ENCODE data around the gene UQCRQ. TPM values are rescaled to one million over a fixed set of nuclear protein-coding genes. Genes with fewer than 3 reads are reported as not detected.

Gene UQCRQ
- total RNA-seq = 170 and 247 TPM in 2 replicates

DNA sequence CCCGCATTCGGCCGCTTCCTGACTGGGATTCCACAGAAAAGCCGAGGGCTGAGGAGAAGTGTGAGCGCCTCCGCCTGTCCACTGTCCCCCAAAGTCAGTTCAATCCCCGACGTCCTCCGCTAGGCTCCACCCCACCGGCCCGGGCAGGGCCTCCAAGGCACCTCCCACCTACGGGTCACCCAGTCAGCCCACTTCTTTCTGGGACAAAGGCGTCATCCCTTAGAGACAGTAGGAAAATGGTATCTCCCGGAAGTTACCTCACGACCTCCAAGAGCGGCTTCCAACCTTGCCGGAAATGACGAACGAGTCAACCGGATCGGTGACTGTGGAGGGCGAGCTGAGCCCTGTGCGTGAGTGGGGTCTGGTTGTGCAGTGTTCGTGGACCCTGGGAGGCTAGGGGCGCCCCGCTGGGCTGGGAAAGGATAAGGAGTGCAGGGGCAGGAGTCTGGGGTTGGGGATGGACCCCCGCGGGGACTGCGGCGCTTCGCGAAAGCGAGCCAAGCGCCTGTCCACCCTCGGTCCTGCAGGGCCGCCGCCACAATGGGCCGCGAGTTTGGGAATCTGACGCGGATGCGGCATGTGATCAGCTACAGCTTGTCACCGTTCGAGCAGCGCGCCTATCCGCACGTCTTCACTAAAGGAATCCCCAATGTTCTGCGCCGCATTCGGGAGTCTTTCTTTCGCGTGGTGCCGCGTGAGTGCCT lies at the start of gene UQCRQ, which contains the start of gene GDF9:
TSS of gene UQCRQ (plus strand) at position 301 of the 704 bp plus-strand sequence. CDS start at position 541, 240 bp downstream.
TSS of gene GDF9 (minus strand) at position 128 of the 704 bp plus-strand sequence. CDS start 1,936 bp downstream, outside the sequence.

DNA sequence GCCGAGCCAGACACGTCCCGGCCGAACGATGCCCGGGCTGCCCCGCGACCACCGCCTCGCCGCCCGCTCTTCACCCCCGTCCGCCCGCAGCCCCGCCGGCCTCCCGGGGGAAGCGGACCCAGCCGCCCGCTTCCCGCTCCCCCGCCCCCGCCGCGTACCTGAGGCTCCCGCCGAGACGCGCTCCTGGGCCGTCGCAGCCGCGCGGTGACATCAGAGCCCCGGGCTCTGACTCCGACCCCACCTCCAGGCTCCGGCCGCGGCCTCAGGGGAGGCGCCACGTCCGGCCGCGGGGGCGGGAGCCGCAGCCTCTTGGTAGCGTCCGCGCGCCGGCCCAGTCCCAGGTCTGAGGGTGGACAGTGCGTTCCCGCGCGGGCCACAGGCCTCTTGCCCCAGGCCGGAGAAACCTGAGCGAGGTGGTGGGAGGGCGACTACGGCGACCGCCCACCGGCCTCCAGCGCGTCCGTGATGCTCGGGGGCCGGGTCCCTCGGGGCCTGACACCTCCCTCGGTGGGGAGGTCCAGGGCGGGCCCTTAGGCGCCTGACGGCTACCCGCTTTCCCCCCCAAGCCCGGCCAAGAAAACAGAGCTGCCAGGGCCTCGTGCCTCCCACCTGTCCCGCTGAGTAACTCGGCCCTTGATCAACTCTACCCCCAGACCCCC lies 35.9 kb upstream of the UQCRQ start, which contains the start of gene SHROOM1:
TSS of gene SHROOM1 (minus strand) at position 212 of the 659 bp plus-strand sequence. CDS start 4,507 bp downstream, outside the sequence.

DNA sequence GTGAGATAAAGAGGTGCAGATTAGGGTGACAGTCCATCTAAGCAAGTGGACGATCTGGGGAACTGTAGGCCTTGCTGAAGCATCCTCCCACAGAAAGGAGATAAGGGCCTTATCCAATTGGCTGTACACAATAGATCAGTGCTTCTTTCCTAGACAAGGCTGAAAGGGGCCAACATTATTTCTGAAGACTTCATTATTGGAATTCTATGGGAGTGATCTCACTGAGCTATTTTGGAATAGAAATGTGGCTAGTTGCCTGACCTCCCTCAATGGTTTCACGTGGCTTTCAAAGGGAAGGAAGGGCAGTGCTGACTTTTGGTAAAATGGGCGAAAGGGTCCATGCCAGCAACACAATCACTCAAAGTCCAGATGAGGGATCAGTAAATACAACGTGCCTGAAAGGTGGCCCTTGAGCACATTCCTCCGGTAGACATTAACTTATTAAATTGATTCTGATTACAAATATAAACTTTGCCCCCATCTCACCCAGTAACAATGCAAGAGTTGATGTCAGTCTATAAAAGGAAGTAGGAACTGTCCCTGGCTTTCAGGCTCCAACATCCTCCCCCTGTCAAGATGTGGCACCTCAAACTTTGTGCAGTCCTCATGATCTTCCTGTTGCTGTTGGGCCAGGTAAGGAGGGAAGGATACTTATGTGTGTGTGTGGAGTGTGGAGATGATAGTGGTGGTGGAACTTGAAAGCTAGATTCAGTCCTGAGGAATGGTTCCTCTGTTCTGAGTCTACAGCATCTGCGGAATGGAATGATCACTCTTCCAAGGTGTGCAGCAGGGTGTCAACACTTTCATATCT lies 6.9 kb downstream of the UQCRQ start, which contains the start of gene LEAP2:
TSS of gene LEAP2 (plus strand) at position 550 of the 811 bp plus-strand sequence. CDS start at position 577, 27 bp downstream.

Other genes starting within 250 kb of the UQCRQ start
- gene IL13, start 208.5 kb upstream of the UQCRQ start, total RNA-seq = not detected in 2 replicates
- not detected in 2 replicates for gene IL4, start 192.7 kb upstream of the UQCRQ start, total RNA-seq
- gene KIF3A, start 129.1 kb upstream of the UQCRQ start, total RNA-seq = 5.3 and 6.6 TPM in 2 replicates
- gene CCNI2, start 119.2 kb upstream of the UQCRQ start, total RNA-seq = 0.25 TPM in 1 of 2 replicates, not detected in the other
- gene SEPTIN8, start 89.4 kb upstream of the UQCRQ start, total RNA-seq = 45.8 and 52.3 TPM in 2 replicates
- not detected in 2 replicates for gene SOWAHA, start 53.3 kb upstream of the UQCRQ start, total RNA-seq
- 11.4 and 13.9 TPM in 2 replicates for gene SHROOM1, start 36.0 kb upstream of the UQCRQ start, total RNA-seq
- not detected in 2 replicates for gene GDF9, start 173 bp upstream of the UQCRQ start, total RNA-seq
- gene LEAP2, start 7.0 kb downstream of the UQCRQ start, total RNA-seq = 0.39 TPM in 1 of 2 replicates, not detected in the other
- 31.9 and 33.4 TPM in 2 replicates for gene AFF4, start 97.0 kb downstream of the UQCRQ start, total RNA-seq
- 20.9 and 36.2 TPM in 2 replicates for gene ZCCHC10, start 159.9 kb downstream of the UQCRQ start, total RNA-seq
- gene HSPA4, start 185.4 kb downstream of the UQCRQ start, total RNA-seq = 93.0 and 106 TPM in 2 replicates

Measured in mammary microvascular endothelial cell (primary cell).